Hepatocyte (in vitro differentiated cells): ENCODE measurements around the gene LPAR1.

ENCODE experiments used
- CTCF ChIP-seq: fragments of 200-600 bp; sonication (generic); IDR thresholded peaks from 2 replicates; pipeline ENCODE4 v1.5.1; 2016; ENCODE audit warnings: antibody characterized with exemption, mild to moderate bottlenecking; ENCODE audit not compliant: poor library complexity
- EZH2 ChIP-seq: fragments of 200-600 bp; sonication (generic); IDR thresholded peaks from 2 replicates; pipeline ENCODE4 v1.6.1; 2016; ENCODE audit warnings: antibody characterized with exemption, mild to moderate bottlenecking, borderline replicate concordance

DNA sequence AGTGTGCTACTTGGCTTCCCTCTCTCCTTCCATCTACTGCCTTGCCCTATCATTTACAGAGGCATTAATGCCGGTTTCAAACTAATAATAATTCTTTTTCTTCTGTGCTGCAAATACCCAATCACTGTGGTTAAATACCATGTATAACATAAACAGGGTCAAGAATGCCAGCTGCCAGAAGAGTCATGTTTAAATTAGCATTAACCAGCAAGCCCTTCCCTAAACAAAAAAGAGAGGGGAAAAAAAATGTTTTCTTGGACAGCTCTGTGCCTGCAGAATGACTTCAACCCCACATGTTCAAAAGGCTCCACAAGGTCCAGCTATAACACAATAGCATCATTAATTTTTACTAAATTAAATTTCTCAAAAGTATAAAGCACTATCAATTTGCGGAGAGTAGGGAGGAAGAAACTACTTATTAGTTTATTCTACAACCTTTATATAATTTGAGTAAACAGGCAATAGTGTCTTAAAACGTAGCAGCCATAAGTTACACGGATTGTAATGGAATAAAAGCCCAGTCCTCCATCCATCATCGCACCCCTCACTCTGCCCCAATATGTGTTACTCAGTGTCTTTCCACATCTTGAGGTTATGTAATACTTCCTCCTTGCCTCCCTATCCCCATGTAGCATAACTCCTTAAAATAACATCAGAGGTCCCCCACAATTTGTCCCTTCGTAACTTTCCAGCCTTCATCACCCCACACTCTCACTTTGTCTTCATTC, 3.9 kb downstream of the LPAR1 start:
- TF ChIP-seq CTCF (no peak), EZH2 (no peak)
